Adrenal gland (tissue), 12 donors: ENCODE results near the gene RUBCN. TPM values are rescaled to one million over a fixed set of nuclear protein-coding genes. Genes with fewer than 3 reads are reported as not detected.
"Not testable (repeated sequence)": the region's sequence is repeated elsewhere in the genome, so short reads cannot be mapped to it uniquely, and the experiment has no call there.

Experiments
- DNase-seq, 7 donors: peaks; one replicate each; pipeline ENCODE4 v3.0.0-alpha.2; 2019 to 2020
- H3K27ac ChIP-seq, 5 donors: fragments of 200-600 bp; sonication (generic) in 4 of 5; 1 replicate in 3 of 5; 2 replicates in 2 of 5; pipeline versions ENCODE4 v1.5.1 to v1.8.0; 2016 to 2020; ENCODE audit warnings: mild to moderate bottlenecking in 1 of 5
- H3K27me3 ChIP-seq: fragments of 200-600 bp; 2 replicates; pipeline ENCODE4 v1.8.0; 2021
- H3K36me3 ChIP-seq, 2 donors: fragments of 200-600 bp; replicated peaks in 1 of 2; 1 replicate in 1 of 2; 2 replicates in 1 of 2; pipeline versions ENCODE4 v1.5.1 to v1.8.0; 2018 to 2022
- H3K4me1 ChIP-seq, 2 donors: fragments of 200-600 bp; replicated peaks in 1 of 2; 1 replicate in 1 of 2; 2 replicates in 1 of 2; pipeline versions ENCODE4 v1.5.1 to v1.8.0; 2018 to 2021
- H3K4me3 ChIP-seq, 4 donors: fragments of 200-600 bp; sonication (generic) in 3 of 4; one replicate each; pipeline ENCODE4 v1.5.1; 2016 to 2018
- H3K9me3 ChIP-seq, 3 donors: fragments of 200-600 bp; sonication (generic) in 1 of 3; replicated peaks in 1 of 3; 1 replicate in 2 of 3; 2 replicates in 1 of 3; pipeline versions ENCODE4 v1.5.1 to v1.8.0; 2016 to 2021
- CTCF ChIP-seq, 6 experiments: fragments of 450-650 bp in 4 of 6; fragments of 200-600 bp in 2 of 6; sonication (generic) in 1 of 6; IDR thresholded peaks; 1 replicate in 5 of 6; 2 replicates in 1 of 6; pipeline versions ENCODE4 v1.5.1 to v1.8.0; 2016 to 2021; ENCODE audit warnings: antibody characterized with exemption in 6 of 6, mild to moderate bottlenecking in 2 of 6, moderate library complexity in 1 of 6
- POLR2A ChIP-seq, 2 donors: fragments of 450-650 bp; IDR thresholded peaks; one replicate each; pipeline ENCODE4 v1.6.1; 2017; ENCODE audit warnings: antibody characterized with exemption in 2 of 2, mild to moderate bottlenecking in 2 of 2, moderate library complexity in 1 of 2
- WGBS, 4 donors: extraction: QIAGEN DNeasy Blood & Tissue Kit in 2 of 4; methylation state at CpG; one replicate each; pipeline versions ENCODE4 v1.1.5 to v1.1.7; 2013 to 2017; 5-methylcytosine and 5-hydroxymethylcytosine counted together
- intact Hi-C, 2 donors: fragments of 100-400 bp; cut with DNase I; formaldehyde crosslinking; loops; one replicate each; pipeline versions ENCODE4 v1.14.1 to v1.15.0; 2022 to 2023
- polyA plus RNA-seq, 3 donors: library from polyadenylated mRNA; stranded (reverse); fragments of 200-250 nt in 2 of 3; fragments of 350-450 nt in 1 of 3; fragmentation: Illumina TruSeq in 1 of 3; extraction: RNeasy Lipid Tissue Mini Kit (QIAGEN cat#74804) in 1 of 3; gene quantifications; one replicate each; pipeline ENCODE4 v1.2.3, GENCODE V29; 2013 to 2014
- total RNA-seq, 9 donors: library from RNA; depleted of rRNA in 4 of 9; stranded (reverse); fragments of >200 nt in 4 of 9; fragments of 120-200 nt in 1 of 9; fragmentation: NEBNext Ultra II Directional in 1 of 9; extraction: Animal tissue kit (Norgen Biotek cat#: 25700) in 1 of 9; gene quantifications; one replicate each; pipeline versions ENCODE4 v1.1.0 to v1.2.4, GENCODE V29; 2013 to 2023
- donor health status: healthy with polysubstance abuse.
- donor health status: Bipolar disorder and iron deficiency.
- donor health status: DM: yes; HTN: yes; CAD: no.
- donor health status: DM: no; HTN: no; CAD: no.
- donor health status: DM: no; HTN: no; CAD: no.
- donor health status: DM: yes; HTN: yes; CAD: no.

The RUBCN gene
- total and polyA plus RNA-seq, 12 donors: 7.7 to 43.8 (median 21.3) TPM

DNA sequence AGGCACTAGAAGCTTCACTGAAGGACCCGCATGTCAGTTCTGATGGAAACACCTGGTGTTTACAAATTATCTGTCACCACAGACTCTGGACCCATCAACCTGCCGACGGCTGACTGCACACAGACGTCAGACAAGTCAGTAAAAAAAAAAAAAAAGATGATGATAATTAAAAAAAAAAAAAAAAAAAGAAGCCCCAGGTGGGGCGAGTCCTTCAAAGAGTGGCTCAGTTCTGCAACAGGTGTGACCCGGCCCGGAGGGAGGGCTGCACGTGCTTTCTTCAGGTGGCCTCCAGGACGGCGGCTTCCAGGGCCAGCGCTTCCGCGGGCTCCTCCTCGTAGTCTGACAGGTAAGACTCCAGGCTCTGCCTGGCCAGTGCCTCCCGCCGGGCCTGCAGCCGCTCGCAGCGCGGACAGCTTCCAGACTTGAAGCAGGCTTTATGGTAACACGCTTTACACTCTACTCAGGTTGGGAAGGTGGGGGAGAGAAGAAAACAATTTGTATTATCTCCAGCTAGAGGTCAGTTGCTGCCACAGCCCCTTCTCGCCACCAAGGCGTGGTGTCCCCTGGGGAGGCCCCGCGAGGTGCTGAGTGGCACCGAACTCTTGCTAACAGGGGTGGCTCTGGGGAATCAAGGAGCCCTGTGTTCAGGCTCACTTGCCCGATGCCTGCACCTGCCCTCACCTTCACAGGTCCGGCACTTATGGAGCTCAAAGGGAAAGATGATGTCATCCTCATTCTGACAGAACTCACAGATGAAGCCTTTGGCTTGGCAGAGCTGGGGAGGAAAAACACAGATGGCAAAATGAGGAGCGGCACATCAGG, 61.8 kb downstream of the RUBCN start:
- TF ChIP-seq POLR2A (IDR thresholded peaks at IDR 0.05): no peak
- no peak for TF ChIP-seq CTCF (IDR thresholded peaks at IDR 0.05)
- Histone ChIP-seq H3K9me3 (no peaks in the 10 kb centered on the region), H3K36me3 (peaks cover 0 to 30% of the 10 kb centered on the region in 2 donors), H3K27me3 (no peaks in the 10 kb centered on the region), H3K4me3 (no peak overlapping the region), H3K4me1 (no peaks in the 10 kb centered on the region), H3K27ac (no peak overlapping the region)
- intact Hi-C loops: no loop called here
- WGBS, 4 donors: 90 to 95% (median 93%) methylated on average over 24 to 29 of the region's 29 CpGs
- DNase-seq: no peak

DNA sequence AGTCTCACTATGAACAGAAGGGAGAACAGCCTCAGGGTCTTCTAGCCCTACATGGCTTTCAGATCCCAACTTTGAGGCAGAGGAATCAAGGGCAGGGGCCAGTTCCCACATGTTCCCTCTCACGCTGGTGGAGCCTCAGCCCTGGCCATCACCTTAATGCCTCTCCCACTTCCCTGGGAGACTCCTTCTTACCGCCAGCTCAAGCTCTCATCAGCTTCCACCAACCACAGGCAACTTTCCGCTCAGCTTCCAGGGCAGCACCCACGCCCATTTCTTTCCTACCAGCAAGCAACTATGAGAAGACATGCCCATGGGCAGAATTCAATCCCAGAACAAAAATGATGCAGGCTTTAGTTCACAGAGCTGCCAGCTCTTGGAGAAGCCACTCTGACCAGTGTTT, 63.5 kb downstream of the RUBCN start:
- no peaks in the 10 kb centered on the region for H3K9me3 ChIP-seq
- no peak overlapping the region for H3K27ac ChIP-seq
- H3K36me3 ChIP-seq: peaks cover 0 to 30% of the 10 kb centered on the region in 2 donors
- H3K4me3 ChIP-seq: no peak overlapping the region
- TF ChIP-seq CTCF (IDR thresholded peaks at IDR 0.05) (no peak), POLR2A (IDR thresholded peaks at IDR 0.05) (no peak)
- whole genome bisulfite sequencing, 4 donors: 95 to 100% (median 99%) methylated on average over 4 of the region's 4 CpGs
- DNase-seq: no peak
- intact Hi-C loops: no loop called here
- H3K27me3 ChIP-seq: no peaks in the 10 kb centered on the region
- no peaks in the 10 kb centered on the region for H3K4me1 ChIP-seq

- WGBS, 4 donors: 92 to 100% (median 93%) methylated on average over 1 of the region's 1 CpG
- Histone ChIP-seq H3K9me3 (no peaks in the 10 kb centered on the region), H3K4me1 (no peaks in the 10 kb centered on the region), H3K36me3 (peaks cover 0 to 20% of the 10 kb centered on the region in 2 donors), H3K27me3 (no peaks in the 10 kb centered on the region), H3K4me3 (no peak overlapping the region), H3K27ac (no peak overlapping the region)
- no peak for DNase-seq
- no peak for TF ChIP-seq CTCF (IDR thresholded peaks at IDR 0.05)
- TF ChIP-seq POLR2A (IDR thresholded peaks at IDR 0.05): no peak
- intact Hi-C loops: no loop called here
Measured at GRCh38 chr3:197670361-197670760, 66.3 kb downstream of the RUBCN start.

DNA sequence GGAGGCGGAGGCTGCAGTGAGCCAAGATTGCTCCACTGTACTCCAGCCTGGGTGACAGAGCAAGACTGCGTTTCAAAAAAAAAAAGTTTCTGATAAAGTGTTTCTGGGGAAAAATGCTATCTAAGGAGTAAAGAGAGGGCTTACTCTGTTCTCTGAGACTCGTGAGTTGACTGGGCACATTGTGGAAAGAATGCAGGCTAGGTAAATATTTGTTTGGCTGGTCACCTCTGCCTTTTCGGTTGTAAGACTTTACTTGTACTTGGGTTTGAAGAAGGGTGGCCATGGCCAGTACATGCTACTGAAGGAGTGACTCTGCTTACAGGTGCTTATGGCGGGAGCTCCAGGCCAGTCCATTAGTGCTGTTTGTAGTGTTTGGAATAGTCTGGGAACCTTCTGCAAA, 68.7 kb downstream of the RUBCN start:
- H3K4me3 ChIP-seq: no peak overlapping the region
- H3K27ac ChIP-seq: no peak overlapping the region
- H3K36me3 ChIP-seq: peaks cover 0 to 4% of the 10 kb centered on the region in 2 donors
- H3K9me3 ChIP-seq: no peaks in the 10 kb centered on the region
- no peaks in the 10 kb centered on the region for H3K27me3 ChIP-seq
- TF ChIP-seq CTCF (IDR thresholded peaks at IDR 0.05) (no peak), POLR2A (IDR thresholded peaks at IDR 0.05) (no peak)
- H3K4me1 ChIP-seq: no peaks in the 10 kb centered on the region
- intact Hi-C loops: loop anchor here in 1 of 2 donors (5.0 kb wide), 1 partner anchor 71 kb away; no protein-coding TSS in a partner anchor
- 82 to 96% (median 89%) methylated on average over 5 of the region's 5 CpGs for WGBS, 4 donors
- no peak for DNase-seq

- 71 to 94% (median 86%) methylated on average over 1 of the region's 3 CpGs for WGBS, 4 donors
- H3K9me3 ChIP-seq, H3K4me1 ChIP-seq, H3K27ac ChIP-seq, H3K4me3 ChIP-seq, DNase-seq, H3K27me3 ChIP-seq, H3K36me3 ChIP-seq: not testable (repeated sequence)
- intact Hi-C loops: loop anchor here in 1 of 2 donors (5.0 kb wide), 1 partner anchor 70 kb away; no protein-coding TSS in a partner anchor
Measured at GRCh38 chr3:197667293-197667692, 69.4 kb downstream of the RUBCN start.

- DNase-seq, H3K9me3 ChIP-seq, H3K4me3 ChIP-seq, H3K27me3 ChIP-seq, H3K4me1 ChIP-seq, H3K27ac ChIP-seq, H3K36me3 ChIP-seq: not testable (repeated sequence)
- intact Hi-C loops: loop anchor here in 1 of 2 donors (5.0 kb wide), 1 partner anchor 69 kb away; no protein-coding TSS in a partner anchor
- WGBS, 4 donors: 70 to 81% (median 75%) methylated on average over 5 to 21 of the region's 26 CpGs; no CpG with 5 or more reads in 1 of the 4 donors
Measured at GRCh38 chr3:197666221-197666842, 70.4 kb downstream of the RUBCN start.

DNA sequence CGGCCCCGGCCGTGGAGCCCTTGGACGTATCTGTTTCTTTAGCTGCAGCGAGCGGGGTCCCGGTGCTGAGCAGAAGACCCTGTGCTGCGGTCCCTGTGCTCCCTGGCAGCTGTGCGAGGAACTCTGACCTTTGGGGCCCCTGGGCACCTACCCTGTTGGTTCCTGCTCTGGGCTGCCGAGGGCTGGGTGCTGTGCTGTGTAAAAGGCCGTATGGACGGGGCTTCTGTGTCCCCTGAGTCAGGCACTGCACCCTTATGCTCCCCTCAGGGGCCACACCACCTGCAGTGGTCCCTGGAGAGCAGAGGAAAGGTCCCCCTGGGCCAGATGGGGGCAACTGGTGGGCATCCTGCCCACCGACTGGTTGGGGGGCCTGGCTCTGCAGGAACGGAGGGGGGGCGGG, 71.2 kb downstream of the RUBCN start:
- H3K9me3 ChIP-seq, H3K4me1 ChIP-seq, H3K27me3 ChIP-seq, DNase-seq, H3K36me3 ChIP-seq, H3K4me3 ChIP-seq, H3K27ac ChIP-seq: not testable (repeated sequence)
- intact Hi-C loops: loop anchor here in 1 of 2 donors (5.0 kb wide), 1 partner anchor 68 kb away; no protein-coding TSS in a partner anchor
- no CpG with 5 or more reads among the region's 15 CpGs for WGBS, 4 donors
